GM23248 (cell line): ENCODE data around the gene DPPA5.

ENCODE experiments used
- EZH2 ChIP-seq: fragments of 200-600 bp; sonication (generic); IDR thresholded peaks from 2 replicates; pipeline ENCODE4 v1.6.1; 2018; ENCODE audit warnings: antibody characterized with exemption, mild to moderate bottlenecking; ENCODE audit not compliant: insufficient read depth, poor library complexity, severe bottlenecking
- EZH2phosphoT487 ChIP-seq: fragments of 200-600 bp; sonication (generic); IDR thresholded peaks from 2 replicates; pipeline ENCODE4 v1.6.1; 2018; ENCODE audit warnings: antibody characterized with exemption, moderate library complexity, mild to moderate bottlenecking, low read depth; ENCODE audit not compliant: insufficient read depth

DNA sequence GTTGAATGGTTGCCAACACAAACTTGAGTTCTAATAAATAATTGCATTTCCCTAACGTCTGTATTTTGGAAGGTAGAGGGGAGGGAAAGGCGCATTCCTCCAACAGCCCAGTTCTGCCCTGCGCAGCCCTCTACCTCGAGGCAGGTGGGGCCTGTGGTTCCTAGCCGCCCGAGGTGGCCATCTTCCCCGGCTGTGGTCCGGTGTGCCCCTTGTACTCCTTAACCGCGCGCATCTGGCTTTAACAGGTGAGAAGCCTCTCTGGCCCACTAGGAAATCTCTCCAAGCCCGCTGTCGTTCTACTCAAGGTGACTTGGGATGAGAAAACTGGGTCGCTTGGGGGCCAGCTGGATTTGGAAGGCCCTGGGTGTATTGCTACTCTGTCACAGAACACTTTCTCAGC lies 10.0 kb upstream of the DPPA5 start:
- TF ChIP-seq EZH2 (no peak), EZH2phosphoT487 (no peak)
